Uterus (tissue), 4 donors: Measurements from ENCODE around the gene WFDC13. TPM values are rescaled to one million over a fixed set of nuclear protein-coding genes. Genes with fewer than 3 reads are reported as not detected.
"Not testable (repeated sequence)": the region's sequence is repeated elsewhere in the genome, so short reads cannot be mapped to it uniquely, and the experiment has no call there.

Experiments used
- DNase-seq, 2 donors: peaks; one replicate each; pipeline ENCODE4 v3.0.0-alpha.2; 2019 to 2020
- H3K27ac ChIP-seq, 2 donors: fragments of 200-600 bp; sonication (generic); 1 replicate in 1 of 2; 2 replicates in 1 of 2; pipeline ENCODE4 v1.5.1; 2016 to 2018
- H3K27me3 ChIP-seq, 2 donors: fragments of 200-600 bp; sonication (generic); one replicate each; pipeline ENCODE4 v1.5.1; 2018 to 2019; ENCODE audit warnings: control low read depth in 1 of 2
- H3K36me3 ChIP-seq, 2 donors: fragments of 200-600 bp; sonication (generic); one replicate each; pipeline ENCODE4 v1.5.1; 2019; ENCODE audit warnings: control low read depth in 1 of 2
- H3K4me1 ChIP-seq, 2 donors: fragments of 200-600 bp; sonication (generic); one replicate each; pipeline ENCODE4 v1.5.1; 2018 to 2019; ENCODE audit warnings: control low read depth in 1 of 2
- H3K4me3 ChIP-seq, 2 donors: fragments of 200-600 bp; sonication (generic); 1 replicate in 1 of 2; 2 replicates in 1 of 2; pipeline ENCODE4 v1.5.1; 2018 to 2019; ENCODE audit warnings: mild to moderate bottlenecking in 1 of 2
- H3K9me3 ChIP-seq, 2 donors: fragments of 200-600 bp; sonication (generic); one replicate each; pipeline ENCODE4 v1.5.1; 2019; ENCODE audit warnings: control low read depth in 1 of 2
- CTCF ChIP-seq, 4 experiments: fragments of 200-600 bp in 2 of 4; fragments of 450-650 bp in 2 of 4; sonication (generic) in 2 of 4; IDR thresholded peaks; one replicate each; pipeline ENCODE4 v1.5.1; 2016 to 2019; ENCODE audit warnings: antibody characterized with exemption in 4 of 4, mild to moderate bottlenecking in 2 of 4, moderate library complexity in 1 of 4
- POLR2A ChIP-seq, 2 donors: fragments of 450-650 bp; IDR thresholded peaks; one replicate each; pipeline ENCODE4 v1.6.1; 2016; ENCODE audit warnings: antibody characterized with exemption in 2 of 2, mild to moderate bottlenecking in 1 of 2, moderate library complexity in 1 of 2
- intact Hi-C: fragments of 100-400 bp; cut with DNase I; formaldehyde crosslinking; loops from one replicate; pipeline ENCODE4 v1.15.1; 2023; ENCODE audit warnings: low total_unique reads
- total RNA-seq, 4 donors: library from RNA; depleted of rRNA in 3 of 4; stranded (reverse); fragments of >200 nt in 3 of 4; gene quantifications; one replicate each; pipeline versions ENCODE4 v1.1.0 to v1.2.4, GENCODE V29; 2014 to 2023
- donor health status: DM: yes; HTN: yes; CAD: no.

The WFDC13 gene
- total RNA-seq, result not detected

DNA sequence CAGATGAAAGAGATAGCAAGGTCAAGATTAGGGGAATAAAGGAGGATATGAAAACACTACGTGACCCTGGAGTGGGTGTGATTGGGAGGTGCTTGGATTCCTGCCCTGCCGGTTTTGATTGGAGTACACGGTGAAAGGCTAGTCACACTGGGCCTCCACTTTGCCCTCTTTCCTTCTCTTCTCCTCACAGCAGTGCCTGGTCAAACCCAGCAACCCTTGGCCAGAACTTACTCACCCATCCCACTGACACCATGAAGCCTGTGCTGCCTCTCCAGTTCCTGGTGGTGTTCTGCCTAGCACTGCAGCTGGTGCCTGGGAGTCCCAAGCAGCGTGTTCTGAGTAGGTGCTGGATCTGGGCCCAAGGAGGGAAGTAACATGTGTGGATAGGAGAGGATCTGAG, at the start of gene WFDC13:
TSS of gene WFDC13 (plus strand) at position 166 of the 400 bp plus-strand sequence. CDS start at position 252, 86 bp downstream.
- H3K4me3 ChIP-seq, result no peak within 1 kb of the TSS
- no peaks in the 10 kb centered on the region for H3K4me1 ChIP-seq
- TF ChIP-seq CTCF (IDR thresholded peaks at IDR 0.05) (no peak), POLR2A (IDR thresholded peaks at IDR 0.05) (no peak)
- no peaks in the 10 kb centered on the region for H3K27me3 ChIP-seq
- H3K27ac ChIP-seq, result no peak within 1 kb of the TSS
- DNase-seq, result no peak
- H3K9me3 ChIP-seq, result no peaks in the 10 kb centered on the region
- no peaks in the 10 kb centered on the region for H3K36me3 ChIP-seq
- intact Hi-C loops, result no loop called here

DNA sequence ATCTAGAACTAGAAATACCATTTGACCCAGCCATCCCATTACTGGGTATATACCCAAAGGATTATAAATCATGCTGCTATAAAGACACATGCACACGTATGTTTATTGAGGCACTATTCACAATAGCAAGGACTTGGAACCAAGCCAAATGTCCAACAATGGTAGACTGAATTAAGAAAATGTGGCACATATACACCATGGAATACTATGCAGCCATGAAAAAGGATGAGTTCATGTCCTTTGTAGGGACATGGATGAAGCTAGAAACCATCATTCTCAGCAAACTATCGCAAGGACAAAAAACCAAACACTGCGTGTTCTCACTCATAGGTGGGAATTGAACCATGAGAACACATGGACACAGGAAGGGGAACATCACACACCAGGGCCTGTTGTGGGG, 44.8 kb upstream of the WFDC13 start:
- H3K27me3 ChIP-seq, H3K9me3 ChIP-seq, intact Hi-C loops, H3K4me1 ChIP-seq, H3K4me3 ChIP-seq, H3K27ac ChIP-seq, DNase-seq, H3K36me3 ChIP-seq: not testable (repeated sequence)

GRCh38 chr20:45670139-45670538, 31.7 kb upstream of the WFDC13 start, which contains the start of gene WFDC11:
Gene WFDC11, minus strand, starts transcription at chr20:45670239. Its CDS starts 19,639 bp downstream, at chr20:45650600.
- Histone ChIP-seq H3K4me3 (no peak within 1 kb of the TSS), H3K4me1 (no peaks in the 10 kb centered on the region), H3K9me3 (no peaks in the 10 kb centered on the region), H3K27me3 (no peaks in the 10 kb centered on the region), H3K36me3 (no peaks in the 10 kb centered on the region), H3K27ac (no peak within 1 kb of the TSS)
- TF ChIP-seq POLR2A (IDR thresholded peaks at IDR 0.05), result no peak
- TF ChIP-seq CTCF (IDR thresholded peaks at IDR 0.05), result no peak
- intact Hi-C loops, result no loop called here
- no peak for DNase-seq

GRCh38 chr20:45672765-45673164, 29.1 kb upstream of the WFDC13 start:
- Histone ChIP-seq H3K36me3 (no peaks in the 10 kb centered on the region), H3K9me3 (no peaks in the 10 kb centered on the region), H3K4me1 (no peaks in the 10 kb centered on the region), H3K27me3 (no peaks in the 10 kb centered on the region), H3K4me3 (no peak overlapping the region), H3K27ac (no peak overlapping the region)
- intact Hi-C loops, result no loop called here
- TF ChIP-seq CTCF (IDR thresholded peaks at IDR 0.05), result no peak
- no peak for TF ChIP-seq POLR2A (IDR thresholded peaks at IDR 0.05)
- no peak for DNase-seq

DNA sequence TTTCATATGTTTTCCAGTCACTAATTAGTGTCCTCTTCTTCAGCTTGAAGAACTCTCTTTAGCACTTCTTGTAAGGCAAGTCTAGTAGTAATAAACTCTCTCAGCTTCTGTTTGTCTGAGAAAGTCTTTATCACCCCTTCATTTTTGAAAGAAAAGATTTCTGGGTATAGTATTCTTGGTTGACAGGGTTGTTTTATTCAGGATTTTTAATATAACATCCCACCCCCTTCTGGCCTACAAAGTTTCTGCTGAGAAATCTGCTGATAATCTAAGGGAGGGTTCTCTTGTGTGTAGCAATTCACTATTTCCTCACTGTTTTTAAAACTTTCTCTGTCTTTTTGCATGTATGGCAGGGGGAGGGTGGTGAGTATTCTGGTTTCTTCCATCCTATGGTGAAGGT, 22.2 kb upstream of the WFDC13 start:
- intact Hi-C loops, result no loop called here
- Histone ChIP-seq H3K4me1 (no peaks in the 10 kb centered on the region), H3K27ac (no peak overlapping the region), H3K36me3 (no peaks in the 10 kb centered on the region), H3K27me3 (no peaks in the 10 kb centered on the region), H3K4me3 (no peak overlapping the region), H3K9me3 (no peaks in the 10 kb centered on the region)
- no peak for TF ChIP-seq CTCF (IDR thresholded peaks at IDR 0.05)
- no peak for TF ChIP-seq POLR2A (IDR thresholded peaks at IDR 0.05)
- DNase-seq, result no peak

DNA sequence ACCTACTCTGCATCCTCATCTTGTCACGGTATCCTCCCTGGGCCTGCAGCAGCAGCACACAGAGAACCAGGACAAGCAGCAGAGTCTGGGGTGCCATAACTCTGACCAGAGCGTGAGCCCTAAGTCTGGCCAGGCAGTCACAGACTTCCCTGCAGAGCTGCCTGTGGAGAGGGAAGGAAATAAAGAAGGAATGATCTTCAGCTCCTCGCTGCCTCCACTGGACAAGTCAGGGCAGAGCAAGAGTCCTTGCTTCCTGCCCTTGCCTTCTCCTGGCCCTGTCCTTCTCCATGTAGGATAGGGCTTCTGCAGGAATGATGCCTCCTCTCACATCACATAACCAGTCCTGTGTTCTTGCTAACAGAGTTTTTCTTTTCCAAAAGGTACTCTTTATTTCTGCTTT, 15.9 kb upstream of the WFDC13 start:
- no peaks in the 10 kb centered on the region for H3K27me3 ChIP-seq
- intact Hi-C loops, result no loop called here
- H3K9me3 ChIP-seq, result no peaks in the 10 kb centered on the region
- no peaks in the 10 kb centered on the region for H3K4me1 ChIP-seq
- no peak overlapping the region for H3K27ac ChIP-seq
- H3K36me3 ChIP-seq, result no peaks in the 10 kb centered on the region
- H3K4me3 ChIP-seq, result no peak overlapping the region
- no peak for TF ChIP-seq CTCF (IDR thresholded peaks at IDR 0.05)
- no peak for TF ChIP-seq POLR2A (IDR thresholded peaks at IDR 0.05)
- no peak for DNase-seq

DNA sequence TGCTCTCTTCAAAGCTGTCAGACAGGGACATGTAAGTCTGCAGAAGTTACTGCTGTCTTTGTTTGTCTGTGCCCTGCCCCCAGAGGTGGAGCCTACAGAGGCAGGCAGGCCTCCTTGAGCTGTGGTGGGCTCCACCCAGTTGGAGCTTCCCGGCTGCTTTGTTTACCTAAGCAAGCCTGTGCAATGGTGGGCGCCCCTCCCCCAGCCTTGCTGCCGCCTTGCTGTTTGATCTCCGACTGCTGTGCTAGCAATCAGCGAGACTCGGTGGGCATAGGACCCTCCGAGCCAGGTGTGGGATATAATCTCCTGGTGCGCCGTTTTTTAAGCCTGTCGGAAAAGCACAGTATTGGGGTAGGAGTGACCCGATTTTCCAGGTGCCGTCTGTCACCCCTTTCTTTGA, 8.5 kb upstream of the WFDC13 start:
- H3K36me3 ChIP-seq, H3K27me3 ChIP-seq, H3K27ac ChIP-seq, H3K4me1 ChIP-seq, intact Hi-C loops, H3K4me3 ChIP-seq, DNase-seq, H3K9me3 ChIP-seq: not testable (repeated sequence)
